PFSK-1 (cell line): ENCODE data around the gene ALS2.

Source experiments
- FOXP2 ChIP-seq: optimal IDR thresholded peaks from 2 replicates; pipeline ENCODE3; 2011; ENCODE audit warnings: borderline replicate concordance, control low read depth, inconsistent platforms; ENCODE audit not compliant: insufficient read depth; ENCODE audit errors: extremely low read length, extremely low read depth
- POLR2AphosphoS5 ChIP-seq: IDR thresholded peaks from 2 replicates; pipeline ENCODE4 v1.6.1; 2012; ENCODE audit warnings: low read depth, mild to moderate bottlenecking, control low read depth, low read length, moderate library complexity
- SIN3A ChIP-seq: IDR thresholded peaks from 2 replicates; pipeline ENCODE4 v1.6.1; 2012; ENCODE audit warnings: mild to moderate bottlenecking, low read length, moderate library complexity, borderline replicate concordance; ENCODE audit not compliant: insufficient read depth
- TAF1 ChIP-seq: IDR thresholded peaks from 2 replicates; pipeline ENCODE4 v1.6.1; 2012; ENCODE audit warnings: low read length, control low read depth, borderline replicate concordance; ENCODE audit not compliant: insufficient read depth
- TF ChIP-seq, protein P1 (sequence below), 2 experiments: IDR thresholded peaks; 2 replicates each; pipeline versions ENCODE4 v1.6.1 to v1.8.0; 2011 to 2012; ENCODE audit warnings: low read depth in 2 of 2, low read length in 2 of 2, control low read depth in 1 of 2, inconsistent platforms in 1 of 2, mild to moderate bottlenecking in 1 of 2, moderate library complexity in 1 of 2; ENCODE audit not compliant: insufficient read depth in 1 of 2

Gene ALS2

DNA sequence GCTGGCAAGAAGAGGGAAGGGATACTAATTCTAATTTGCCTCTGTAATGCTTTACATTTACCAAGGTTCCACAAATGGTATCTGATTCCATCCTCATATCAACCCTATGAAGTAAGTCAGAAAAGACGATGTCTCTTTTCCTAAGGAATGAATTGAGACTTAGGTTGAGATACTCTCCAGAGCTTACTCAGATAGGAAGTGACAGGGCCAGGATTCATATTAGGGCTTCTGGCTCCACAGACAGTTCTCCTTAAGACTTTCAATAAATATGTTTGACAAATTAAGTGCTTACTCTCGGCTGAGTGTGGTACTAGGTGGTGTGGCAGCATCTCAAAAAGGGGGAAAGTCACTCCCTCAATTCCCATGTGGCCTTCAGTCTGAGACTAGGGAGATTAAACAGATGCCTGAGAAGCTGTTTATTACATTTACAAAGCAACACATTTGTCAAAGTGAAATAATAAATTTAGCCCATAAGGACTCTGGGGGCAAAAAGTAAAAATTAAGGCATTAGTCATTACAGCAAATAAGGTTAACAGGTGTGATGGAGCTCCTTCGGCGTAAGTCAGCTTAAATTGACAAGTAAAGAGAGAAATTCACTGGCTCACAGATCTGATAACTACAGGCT is 39.8 kb upstream of the ALS2 start:
- TF ChIP-seq SIN3A (no peak), FOXP2 (no peak)

DNA sequence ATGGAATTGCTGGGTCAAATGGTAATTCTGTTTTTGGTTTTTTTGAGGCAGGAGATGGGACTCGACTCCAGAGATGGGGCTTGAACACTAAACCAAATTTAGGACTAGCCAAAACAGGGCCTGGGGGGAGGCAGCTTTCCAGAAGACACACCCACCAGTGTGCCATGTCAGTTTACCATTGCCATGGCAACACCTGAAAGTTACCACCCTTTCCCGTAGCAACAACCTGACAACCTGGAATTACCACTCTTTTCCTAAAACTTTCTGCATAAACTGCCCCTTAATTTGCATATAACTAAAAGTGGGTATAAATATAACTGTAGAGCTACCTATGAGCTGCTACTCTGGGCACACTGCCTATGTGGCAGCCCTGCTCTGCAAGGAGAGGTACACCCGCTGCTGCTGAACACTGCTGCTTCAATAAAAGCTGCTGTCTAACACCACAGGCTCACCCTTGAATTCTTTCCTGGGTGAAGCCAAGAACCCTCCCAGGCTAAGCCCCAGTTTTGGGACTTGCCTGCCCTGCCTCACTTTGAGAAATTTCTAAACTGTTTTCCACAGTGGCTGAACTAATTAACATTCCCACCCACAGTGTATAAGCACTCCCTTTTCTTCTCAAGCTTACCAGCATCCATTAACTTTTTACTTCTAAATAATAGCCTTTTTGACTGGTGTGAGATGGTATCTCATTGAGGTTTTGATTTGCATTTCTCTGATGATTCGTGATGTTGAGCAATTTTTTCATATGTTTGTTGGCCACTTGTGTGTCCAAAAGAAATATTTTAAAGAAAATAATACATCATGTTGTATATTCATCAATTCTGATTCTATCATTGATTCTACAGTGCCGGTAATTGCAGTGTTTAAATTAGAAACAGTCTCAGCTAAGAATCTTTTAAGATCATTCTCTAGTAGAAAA is 36.2 kb upstream of the ALS2 start:
- TF ChIP-seq POLR2AphosphoS5 (no peak), TAF1 (no peak), SIN3A (no peak), FOXP2 (no peak)
- TF ChIP-seq, protein P1, sequence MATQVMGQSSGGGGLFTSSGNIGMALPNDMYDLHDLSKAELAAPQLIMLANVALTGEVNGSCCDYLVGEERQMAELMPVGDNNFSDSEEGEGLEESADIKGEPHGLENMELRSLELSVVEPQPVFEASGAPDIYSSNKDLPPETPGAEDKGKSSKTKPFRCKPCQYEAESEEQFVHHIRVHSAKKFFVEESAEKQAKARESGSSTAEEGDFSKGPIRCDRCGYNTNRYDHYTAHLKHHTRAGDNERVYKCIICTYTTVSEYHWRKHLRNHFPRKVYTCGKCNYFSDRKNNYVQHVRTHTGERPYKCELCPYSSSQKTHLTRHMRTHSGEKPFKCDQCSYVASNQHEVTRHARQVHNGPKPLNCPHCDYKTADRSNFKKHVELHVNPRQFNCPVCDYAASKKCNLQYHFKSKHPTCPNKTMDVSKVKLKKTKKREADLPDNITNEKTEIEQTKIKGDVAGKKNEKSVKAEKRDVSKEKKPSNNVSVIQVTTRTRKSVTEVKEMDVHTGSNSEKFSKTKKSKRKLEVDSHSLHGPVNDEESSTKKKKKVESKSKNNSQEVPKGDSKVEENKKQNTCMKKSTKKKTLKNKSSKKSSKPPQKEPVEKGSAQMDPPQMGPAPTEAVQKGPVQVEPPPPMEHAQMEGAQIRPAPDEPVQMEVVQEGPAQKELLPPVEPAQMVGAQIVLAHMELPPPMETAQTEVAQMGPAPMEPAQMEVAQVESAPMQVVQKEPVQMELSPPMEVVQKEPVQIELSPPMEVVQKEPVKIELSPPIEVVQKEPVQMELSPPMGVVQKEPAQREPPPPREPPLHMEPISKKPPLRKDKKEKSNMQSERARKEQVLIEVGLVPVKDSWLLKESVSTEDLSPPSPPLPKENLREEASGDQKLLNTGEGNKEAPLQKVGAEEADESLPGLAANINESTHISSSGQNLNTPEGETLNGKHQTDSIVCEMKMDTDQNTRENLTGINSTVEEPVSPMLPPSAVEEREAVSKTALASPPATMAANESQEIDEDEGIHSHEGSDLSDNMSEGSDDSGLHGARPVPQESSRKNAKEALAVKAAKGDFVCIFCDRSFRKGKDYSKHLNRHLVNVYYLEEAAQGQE (IDR thresholded peaks at IDR 0.05; ENCODE audit: insufficient read depth in 1 of 2, low read depth in 2 of 2, low read length in 2 of 2) = no peak

DNA sequence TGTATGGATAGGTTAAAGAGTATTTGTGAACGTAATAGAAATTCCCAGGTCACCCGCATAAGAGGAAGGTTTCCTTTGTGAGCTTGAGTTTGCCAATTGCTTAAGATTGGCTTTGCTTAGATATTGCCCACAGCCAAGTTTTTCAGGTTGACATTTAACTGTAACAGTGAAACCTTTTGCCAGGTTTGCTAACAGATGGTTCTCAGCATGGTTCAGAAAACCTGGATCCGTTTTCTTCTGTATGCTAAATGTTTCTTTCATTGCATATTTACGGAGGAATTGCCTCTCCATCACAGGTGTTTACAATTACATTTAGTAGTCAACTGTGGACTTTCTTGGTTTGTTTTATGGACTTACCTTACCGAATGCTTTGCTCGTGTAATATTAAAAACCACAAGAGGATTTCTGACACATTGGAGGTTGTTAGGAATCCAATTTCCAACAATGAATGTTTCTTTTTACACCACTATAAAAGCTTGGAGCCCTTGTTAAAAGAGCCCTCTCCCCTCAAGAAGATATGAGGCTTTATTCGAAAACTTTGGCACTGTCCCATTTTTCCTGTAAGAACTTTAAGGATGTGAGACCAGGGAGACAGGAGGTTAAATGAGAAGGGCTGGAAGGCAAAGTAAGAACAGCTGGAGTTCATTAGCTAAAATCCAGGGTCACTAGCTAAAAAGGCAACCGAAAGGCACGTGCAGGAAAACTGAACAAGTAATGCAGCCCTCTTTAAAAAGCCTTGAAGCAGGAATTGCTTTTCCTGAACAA is 33.4 kb upstream of the ALS2 start:
- TF ChIP-seq SIN3A (no peak), POLR2AphosphoS5 (no peak), TAF1 (no peak), FOXP2 (no peak)
- TF ChIP-seq, protein P1 (IDR thresholded peaks at IDR 0.05; ENCODE audit: insufficient read depth in 1 of 2, low read depth in 2 of 2, low read length in 2 of 2) = no peak

DNA sequence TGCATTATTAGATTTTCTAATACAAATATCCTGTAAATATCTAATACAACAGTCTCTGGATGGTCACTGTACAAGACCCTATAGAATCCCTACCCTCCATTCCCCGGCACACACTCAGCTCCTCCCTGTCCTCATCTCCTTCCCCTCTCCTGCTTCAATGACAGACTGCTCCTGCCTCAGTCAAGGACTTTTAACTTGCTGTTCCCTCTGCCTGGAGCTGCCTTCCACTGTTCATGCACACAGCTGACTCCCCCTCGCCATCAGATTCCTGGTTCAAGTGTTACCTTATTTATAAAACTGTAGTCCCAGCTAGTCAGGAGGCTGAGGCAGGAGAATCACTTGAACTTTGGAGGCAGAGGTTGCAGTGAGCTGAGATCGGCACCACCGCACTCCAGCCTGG is 28.9 kb upstream of the ALS2 start:
- TF ChIP-seq TAF1 (no peak), FOXP2 (no peak), POLR2AphosphoS5 (no peak), SIN3A (no peak)
- TF ChIP-seq, protein P1 (IDR thresholded peaks at IDR 0.05; ENCODE audit: insufficient read depth in 1 of 2, low read depth in 2 of 2, low read length in 2 of 2) = no peak

DNA sequence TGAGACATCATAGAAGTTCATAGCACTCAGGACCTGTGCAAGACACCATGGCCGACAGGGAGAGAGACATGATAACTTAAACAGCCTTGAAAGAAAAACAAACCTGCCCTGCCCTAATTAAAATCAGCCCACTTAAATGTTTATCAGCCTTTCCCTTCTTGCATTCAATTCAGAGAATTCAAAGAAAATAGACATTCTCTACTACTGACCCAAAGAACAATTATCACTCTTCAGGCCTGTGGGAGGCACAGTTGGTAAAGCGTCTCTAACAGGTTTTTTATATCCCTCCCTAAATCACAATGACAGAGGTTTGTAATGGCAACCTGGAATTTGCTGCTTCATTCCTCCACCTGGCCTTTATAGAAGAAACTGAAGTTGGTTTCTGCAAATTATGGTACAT is 27.3 kb upstream of the ALS2 start:
- TF ChIP-seq TAF1 (no peak), SIN3A (no peak), POLR2AphosphoS5 (no peak), FOXP2 (no peak)
- TF ChIP-seq, protein P1 (IDR thresholded peaks at IDR 0.05; ENCODE audit: insufficient read depth in 1 of 2, low read depth in 2 of 2, low read length in 2 of 2) = no peak
